Measurements from ENCODE around the gene ADAM12.

DNA sequence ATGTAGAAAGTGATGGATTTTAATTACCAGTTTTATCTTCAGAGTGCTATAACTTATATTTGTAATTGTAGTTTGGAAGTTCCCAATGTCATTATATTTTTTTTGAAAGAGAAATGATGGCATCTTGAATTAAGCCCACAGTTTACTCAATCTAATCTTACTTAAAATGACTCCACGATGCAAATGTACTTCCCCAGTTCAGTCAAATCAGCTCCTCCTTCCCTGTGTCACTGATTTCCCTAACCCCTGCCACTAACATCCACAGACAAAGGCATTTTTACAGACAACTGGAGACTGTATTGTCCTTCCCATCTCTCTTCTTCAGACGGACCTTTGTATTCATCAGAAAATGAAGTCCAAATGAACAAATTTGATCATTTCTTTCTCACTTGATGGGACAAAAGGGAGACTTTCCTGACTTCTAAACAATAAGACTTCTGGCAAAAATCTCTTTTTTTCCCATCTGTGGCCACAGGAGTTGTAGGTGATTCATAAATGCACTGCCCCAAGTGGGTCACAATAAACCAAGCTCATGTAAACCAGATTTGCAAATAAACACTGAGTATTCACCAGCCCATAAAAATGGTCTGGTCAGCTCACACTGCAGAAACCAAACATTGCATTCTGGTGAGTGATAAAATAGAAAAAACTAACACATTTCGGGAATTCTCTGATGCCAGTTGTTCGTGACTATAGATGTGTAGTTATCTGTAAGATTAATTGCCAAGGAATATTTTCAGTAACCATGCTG is 329.0 kb downstream of the ADAM12 start:
- TF ChIP-seq YY1 (IDR thresholded peaks at IDR 0.05; ENCODE audit: low read depth), result no peak
- TF ChIP-seq, protein P1, sequence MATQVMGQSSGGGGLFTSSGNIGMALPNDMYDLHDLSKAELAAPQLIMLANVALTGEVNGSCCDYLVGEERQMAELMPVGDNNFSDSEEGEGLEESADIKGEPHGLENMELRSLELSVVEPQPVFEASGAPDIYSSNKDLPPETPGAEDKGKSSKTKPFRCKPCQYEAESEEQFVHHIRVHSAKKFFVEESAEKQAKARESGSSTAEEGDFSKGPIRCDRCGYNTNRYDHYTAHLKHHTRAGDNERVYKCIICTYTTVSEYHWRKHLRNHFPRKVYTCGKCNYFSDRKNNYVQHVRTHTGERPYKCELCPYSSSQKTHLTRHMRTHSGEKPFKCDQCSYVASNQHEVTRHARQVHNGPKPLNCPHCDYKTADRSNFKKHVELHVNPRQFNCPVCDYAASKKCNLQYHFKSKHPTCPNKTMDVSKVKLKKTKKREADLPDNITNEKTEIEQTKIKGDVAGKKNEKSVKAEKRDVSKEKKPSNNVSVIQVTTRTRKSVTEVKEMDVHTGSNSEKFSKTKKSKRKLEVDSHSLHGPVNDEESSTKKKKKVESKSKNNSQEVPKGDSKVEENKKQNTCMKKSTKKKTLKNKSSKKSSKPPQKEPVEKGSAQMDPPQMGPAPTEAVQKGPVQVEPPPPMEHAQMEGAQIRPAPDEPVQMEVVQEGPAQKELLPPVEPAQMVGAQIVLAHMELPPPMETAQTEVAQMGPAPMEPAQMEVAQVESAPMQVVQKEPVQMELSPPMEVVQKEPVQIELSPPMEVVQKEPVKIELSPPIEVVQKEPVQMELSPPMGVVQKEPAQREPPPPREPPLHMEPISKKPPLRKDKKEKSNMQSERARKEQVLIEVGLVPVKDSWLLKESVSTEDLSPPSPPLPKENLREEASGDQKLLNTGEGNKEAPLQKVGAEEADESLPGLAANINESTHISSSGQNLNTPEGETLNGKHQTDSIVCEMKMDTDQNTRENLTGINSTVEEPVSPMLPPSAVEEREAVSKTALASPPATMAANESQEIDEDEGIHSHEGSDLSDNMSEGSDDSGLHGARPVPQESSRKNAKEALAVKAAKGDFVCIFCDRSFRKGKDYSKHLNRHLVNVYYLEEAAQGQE (IDR thresholded peaks at IDR 0.05; ENCODE audit: low read depth), result no peak
- TF ChIP-seq EGR1 (IDR thresholded peaks at IDR 0.05), result no peak
- no peak for TF ChIP-seq ZBTB7A (IDR thresholded peaks at IDR 0.05; ENCODE audit: low read depth)
